Lower leg skin (tissue), 4 donors: ENCODE data around the gene PYY. TPM values are rescaled to one million over a fixed set of nuclear protein-coding genes. Genes with fewer than 3 reads are reported as not detected.

Source experiments
- DNase-seq, 2 donors: peaks; one replicate each; pipeline ENCODE4 v3.0.0-alpha.2; 2019; ENCODE audit warnings: low spot score in 2 of 2
- H3K4me3 ChIP-seq: fragments of 200-600 bp; sonication (generic); 2 replicates; pipeline ENCODE4 v1.5.1; 2017; ENCODE audit warnings: mild to moderate bottlenecking, low read depth; ENCODE audit not compliant: poor library complexity, severe bottlenecking
- POLR2A ChIP-seq, 2 donors: fragments of 450-650 bp; IDR thresholded peaks; one replicate each; pipeline ENCODE4 v1.6.1; 2016 to 2017; ENCODE audit warnings: antibody characterized with exemption in 2 of 2, mild to moderate bottlenecking in 1 of 2, moderate library complexity in 1 of 2
- WGBS, 2 donors: methylation state at CpG; one replicate each; pipeline ENCODE4 v1.1.5; 2018; 5-methylcytosine and 5-hydroxymethylcytosine counted together
- intact Hi-C: fragments of 100-400 bp; cut with DNase I; formaldehyde crosslinking; loops from one replicate; pipeline ENCODE4 v1.15.0; 2023; ENCODE audit warnings: low total_unique reads
- total RNA-seq, 4 donors: library from RNA; depleted of rRNA; stranded (reverse); fragments of >200 nt; gene quantifications; one replicate each; pipeline ENCODE4 v1.1.0, GENCODE V29; 2016
- TF ChIP-seq, protein P1 (sequence below), 3 donors: fragments of 450-650 bp; IDR thresholded peaks; one replicate each; pipeline ENCODE4 v1.5.1; 2016; ENCODE audit warnings: antibody characterized with exemption in 3 of 3, mild to moderate bottlenecking in 3 of 3, moderate library complexity in 2 of 3

Gene PYY
- total RNA-seq, 4 donors from 2014 or later: not detected

DNA sequence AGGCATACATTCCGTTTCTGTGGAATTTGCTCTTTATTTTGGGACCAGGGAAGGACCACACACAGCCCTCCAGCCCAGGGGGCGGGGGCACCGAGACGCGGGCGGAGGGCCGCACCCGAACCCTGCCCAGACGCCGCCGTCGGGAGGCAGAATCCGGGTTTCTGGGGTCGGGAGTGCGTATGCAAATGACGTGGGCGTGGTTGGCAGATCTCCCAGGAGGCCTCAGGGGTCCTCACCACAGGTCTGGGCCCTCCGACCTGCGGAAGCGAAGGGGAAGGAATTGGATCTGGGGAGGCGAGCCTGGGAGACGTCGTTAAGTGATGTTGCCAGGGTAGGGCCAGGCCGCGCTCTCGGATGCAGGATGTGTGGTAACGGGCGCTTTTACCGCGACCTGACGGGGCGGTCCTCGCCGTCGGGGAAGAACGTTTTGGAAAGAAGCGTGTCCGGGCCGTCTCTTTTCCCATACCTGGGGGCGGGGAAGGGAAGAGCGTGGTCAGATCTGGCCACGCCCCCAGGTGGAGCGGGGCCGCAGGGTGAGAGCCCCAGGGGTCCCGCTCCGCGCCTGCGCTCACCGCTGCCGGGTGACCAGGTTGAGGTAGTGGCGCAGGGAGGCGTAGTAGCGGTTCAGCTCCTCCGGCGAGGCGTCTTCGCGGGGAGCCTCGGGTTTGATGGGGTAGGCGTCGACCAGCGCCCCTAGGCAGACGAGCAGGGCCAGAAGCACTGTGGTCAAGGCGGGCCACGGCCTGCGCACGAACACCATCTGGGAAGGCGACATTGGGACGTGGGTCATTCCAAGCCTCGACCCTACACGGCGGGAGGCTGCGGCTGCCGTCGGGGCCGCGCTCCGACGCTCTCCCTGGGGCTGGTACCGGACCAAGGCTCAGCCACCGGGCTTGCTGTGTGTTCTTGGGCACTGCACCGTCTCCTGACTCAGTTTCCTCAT, 745 bp downstream of the PYY start:
- DNase-seq: no peak
- H3K4me3 ChIP-seq: no peak overlapping the region
- TF ChIP-seq POLR2A (IDR thresholded peaks at IDR 0.05): no peak
- TF ChIP-seq, protein P1, sequence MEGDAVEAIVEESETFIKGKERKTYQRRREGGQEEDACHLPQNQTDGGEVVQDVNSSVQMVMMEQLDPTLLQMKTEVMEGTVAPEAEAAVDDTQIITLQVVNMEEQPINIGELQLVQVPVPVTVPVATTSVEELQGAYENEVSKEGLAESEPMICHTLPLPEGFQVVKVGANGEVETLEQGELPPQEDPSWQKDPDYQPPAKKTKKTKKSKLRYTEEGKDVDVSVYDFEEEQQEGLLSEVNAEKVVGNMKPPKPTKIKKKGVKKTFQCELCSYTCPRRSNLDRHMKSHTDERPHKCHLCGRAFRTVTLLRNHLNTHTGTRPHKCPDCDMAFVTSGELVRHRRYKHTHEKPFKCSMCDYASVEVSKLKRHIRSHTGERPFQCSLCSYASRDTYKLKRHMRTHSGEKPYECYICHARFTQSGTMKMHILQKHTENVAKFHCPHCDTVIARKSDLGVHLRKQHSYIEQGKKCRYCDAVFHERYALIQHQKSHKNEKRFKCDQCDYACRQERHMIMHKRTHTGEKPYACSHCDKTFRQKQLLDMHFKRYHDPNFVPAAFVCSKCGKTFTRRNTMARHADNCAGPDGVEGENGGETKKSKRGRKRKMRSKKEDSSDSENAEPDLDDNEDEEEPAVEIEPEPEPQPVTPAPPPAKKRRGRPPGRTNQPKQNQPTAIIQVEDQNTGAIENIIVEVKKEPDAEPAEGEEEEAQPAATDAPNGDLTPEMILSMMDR (IDR thresholded peaks at IDR 0.05): no peak
- intact Hi-C loops: no loop called here
- 4 to 8% methylated on average over 65 to 74 of the region's 82 CpGs for WGBS, 2 donors

DNA sequence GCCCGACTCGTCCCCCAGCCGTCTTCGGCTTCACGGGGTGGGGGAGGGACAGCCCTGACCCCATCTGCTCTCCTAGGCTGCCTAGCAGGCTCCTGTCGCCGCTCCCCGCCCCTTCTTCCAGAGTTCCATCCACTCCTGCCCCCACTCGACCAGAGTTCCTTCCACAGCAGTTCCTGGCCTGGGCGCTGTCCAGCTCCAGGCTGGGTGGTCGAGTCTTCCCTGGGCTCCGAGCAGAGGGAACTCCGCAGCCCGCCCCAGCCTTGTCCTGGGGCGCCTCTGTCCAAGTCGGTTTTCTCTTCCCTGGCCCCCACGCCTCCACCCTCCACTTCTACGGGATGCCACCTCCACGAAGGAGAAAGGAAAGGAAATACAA, 1.4 kb downstream of the PYY start:
- intact Hi-C loops: no loop called here
- DNase-seq: no peak
- H3K4me3 ChIP-seq: no peak overlapping the region
- TF ChIP-seq, protein P1 (IDR thresholded peaks at IDR 0.05): no peak
- no peak for TF ChIP-seq POLR2A (IDR thresholded peaks at IDR 0.05)
- 12 to 19% methylated on average over 19 of the region's 19 CpGs for WGBS, 2 donors

DNA sequence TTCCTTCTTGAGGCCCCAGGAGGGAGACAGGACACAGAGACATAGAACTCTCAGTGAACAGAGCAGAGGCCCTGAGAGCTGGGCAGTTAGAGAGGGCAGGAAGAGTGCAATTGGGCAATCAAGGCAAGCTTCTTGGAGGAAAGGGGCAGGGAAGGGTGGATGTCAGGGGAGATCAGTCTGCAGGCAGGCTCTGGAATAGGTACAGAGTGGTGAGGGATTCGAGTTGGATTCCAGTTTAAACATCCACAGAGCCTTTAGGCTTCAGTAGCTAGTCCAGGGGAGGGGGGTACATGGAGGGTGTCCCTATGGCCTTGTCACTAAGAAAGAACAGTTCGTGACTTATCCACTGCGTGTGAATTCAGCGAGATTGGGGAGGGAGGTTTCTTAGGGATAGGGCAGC, 2.0 kb downstream of the PYY start:
- WGBS, 2 donors: 61 to 65% methylated on average over 4 of the region's 4 CpGs

DNA sequence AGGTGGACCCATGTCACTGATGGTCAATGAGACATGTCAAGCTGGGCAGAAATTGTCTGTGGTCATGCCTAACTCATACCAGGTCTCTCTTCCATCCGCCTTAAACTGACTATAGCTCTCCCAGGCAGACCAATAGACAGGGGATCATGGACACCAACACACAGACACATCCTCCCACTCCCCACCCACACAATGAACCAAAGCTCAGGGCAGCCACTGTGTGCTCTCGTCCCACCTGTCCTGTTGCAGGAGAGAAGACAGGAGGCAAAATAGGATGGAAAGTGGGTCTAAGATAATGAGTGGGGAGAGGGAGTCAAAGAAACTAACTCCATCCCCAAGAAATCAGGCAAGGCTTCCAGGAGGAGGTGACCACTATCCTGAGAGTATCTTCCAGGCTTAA, 3.2 kb downstream of the PYY start:
- intact Hi-C loops: no loop called here
- DNase-seq: no peak
- no peak overlapping the region for H3K4me3 ChIP-seq
- 93 to 100% methylated on average over 2 of the region's 2 CpGs for WGBS, 2 donors
- TF ChIP-seq POLR2A (IDR thresholded peaks at IDR 0.05): no peak
- TF ChIP-seq, protein P1 (IDR thresholded peaks at IDR 0.05): no peak

More for the DNA sequence above, 2.0 kb downstream of the PYY start:
- H3K4me3 ChIP-seq: no peak overlapping the region
- no peak for DNase-seq
- intact Hi-C loops: no loop called here
- no peak for TF ChIP-seq POLR2A (IDR thresholded peaks at IDR 0.05)
- TF ChIP-seq, protein P1 (IDR thresholded peaks at IDR 0.05): no peak

DNA sequence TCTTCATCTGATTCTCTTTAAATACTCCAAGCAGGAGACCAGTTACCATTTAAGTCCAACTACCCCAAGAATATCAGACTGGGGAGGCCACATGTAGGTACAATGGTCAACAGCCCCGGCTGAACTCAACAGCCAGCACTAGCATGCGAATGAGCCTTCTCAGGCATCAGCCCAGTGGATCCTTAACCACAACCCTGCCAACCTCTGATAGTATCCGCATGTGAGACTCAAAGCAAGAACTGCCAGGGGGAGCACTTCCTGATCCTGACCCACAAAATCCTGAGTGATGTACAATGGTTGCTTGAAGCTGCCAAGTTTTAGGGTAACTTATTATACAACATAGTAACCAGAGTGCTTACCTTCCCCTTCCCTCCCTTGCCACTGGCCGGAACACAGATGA, 4.0 kb downstream of the PYY start:
- no peak overlapping the region for H3K4me3 ChIP-seq
- intact Hi-C loops: loop anchor here (10.0 kb wide), 1 partner anchor 45 kb away; no protein-coding TSS in a partner anchor
- TF ChIP-seq, protein P1 (IDR thresholded peaks at IDR 0.05): no peak
- TF ChIP-seq POLR2A (IDR thresholded peaks at IDR 0.05): no peak
- 47 to 60% methylated on average over 4 of the region's 4 CpGs for WGBS, 2 donors
- DNase-seq: no peak
